OCI-LY7 (cell line): ENCODE data around the gene QRFP. TPM values are rescaled to one million over a fixed set of nuclear protein-coding genes. Genes with fewer than 3 reads are reported as not detected.

Experiments used
- BruUV-seq: library from RNA; stranded (reverse); fragments of 400-500 nt; replicated peaks from 2 replicates; lab custom pipeline; 2021; lab: Mats Ljungman, UMichigan
- CTCF ChIA-PET: fragments of 300-600 bp; sonication (Branson Sonifier 250); formaldehyde crosslinking; loops from one replicate; lab custom pipeline; 2022; ENCODE audit warnings: antibody characterized with exemption; ENCODE audit not compliant: unreplicated experiment; lab: Charles Lee
- POLR2A ChIA-PET: fragments of 300-600 bp; sonication (Branson Sonifier 250); formaldehyde crosslinking; loops from one replicate; lab custom pipeline; 2022; ENCODE audit warnings: antibody characterized with exemption; lab: Charles Lee
- DNase-seq: peaks from one replicate; pipeline ENCODE4 v3.0.0-alpha.2; 2015; ENCODE audit warnings: low spot score
- H2AFZ ChIP-seq: fragments of 200-600 bp; sonication (generic), shearing (Covaris generic); 2 replicates; pipeline ENCODE4 v1.6.1; 2014; ENCODE audit warnings: mild to moderate bottlenecking, antibody characterized with exemption, low read length, moderate library complexity
- H3K27ac ChIP-seq: fragments of 200-600 bp; sonication (generic); 2 replicates; pipeline ENCODE4 v1.5.1; 2014; ENCODE audit warnings: mixed run types, low read depth, mild to moderate bottlenecking, moderate library complexity, low read length, inconsistent platforms; ENCODE audit not compliant: poor library complexity, severe bottlenecking
- H3K36me3 ChIP-seq: fragments of 200-600 bp; sonication (generic); 2 replicates; pipeline ENCODE4 v1.6.1; 2014; ENCODE audit warnings: mild to moderate bottlenecking, antibody characterized with exemption, low read length, moderate library complexity, mixed read lengths; ENCODE audit not compliant: insufficient read depth
- H3K4me1 ChIP-seq: fragments of 200-600 bp; sonication (generic); 2 replicates; pipeline ENCODE4 v1.5.1; 2014; ENCODE audit warnings: mild to moderate bottlenecking, low read length; ENCODE audit not compliant: insufficient read depth, poor library complexity, severe bottlenecking
- H3K4me2 ChIP-seq: fragments of 200-600 bp; sonication (generic); 2 replicates; pipeline ENCODE4 v1.6.1; 2014; ENCODE audit warnings: mild to moderate bottlenecking, low read length
- H3K4me3 ChIP-seq: fragments of 200-600 bp; sonication (generic); 2 replicates; pipeline ENCODE4 v1.5.1; 2014; ENCODE audit warnings: mild to moderate bottlenecking, low read depth, low read length; ENCODE audit not compliant: poor library complexity, severe bottlenecking
- H3K79me2 ChIP-seq: fragments of 200-600 bp; sonication (generic); 2 replicates; pipeline ENCODE4 v1.6.1; 2016; ENCODE audit warnings: low read depth, mild to moderate bottlenecking, low read length, moderate library complexity, mixed read lengths; ENCODE audit not compliant: insufficient read depth
- H3K9me2 ChIP-seq: fragments of 200-600 bp; sonication (generic); 2 replicates; pipeline ENCODE4 v1.6.1; 2016; ENCODE audit warnings: mild to moderate bottlenecking, low read length, mixed read lengths; ENCODE audit not compliant: insufficient read depth
- H3K9me3 ChIP-seq: fragments of 200-600 bp; sonication (generic); 2 replicates; pipeline ENCODE4 v1.6.1; 2014; ENCODE audit warnings: mild to moderate bottlenecking, mixed run types, low read length, mixed read lengths
- H4K20me1 ChIP-seq: fragments of 200-600 bp; sonication (generic); 2 replicates; pipeline ENCODE4 v1.6.1; 2014; ENCODE audit warnings: mild to moderate bottlenecking, antibody characterized with exemption, low read length, moderate library complexity, mixed read lengths; ENCODE audit not compliant: insufficient read depth
- EZH2phosphoT487 ChIP-seq: fragments of 200-600 bp; sonication (generic); IDR thresholded peaks from 2 replicates; pipeline ENCODE4 v1.6.1; 2018; ENCODE audit warnings: low read depth, borderline replicate concordance, mild to moderate bottlenecking, mixed run types, antibody characterized with exemption, low read length, moderate library complexity, mixed read lengths
- intact Hi-C: fragments of 100-400 bp; cut with micrococcal nuclease; formaldehyde crosslinking; loops from one replicate; pipeline ENCODE4 v1.10.0; 2022; ENCODE audit not compliant: unreplicated experiment
- total RNA-seq, 2 experiments: library from RNA; depleted of rRNA in 1 of 2; stranded (reverse); fragments of >200 nt in 1 of 2; shearing (Covaris generic) in 1 of 2; gene quantifications; 2 replicates each; pipeline ENCODE4 v1.2.3, GENCODE V29; 2014 to 2022
- TF ChIP-seq, protein P1 (sequence below): fragments of 200-600 bp; sonication (generic); conservative IDR thresholded peaks from 2 replicates; pipeline ENCODE4 v1.5.1; 2014; ENCODE audit warnings: mild to moderate bottlenecking, antibody characterized with exemption, low read length, moderate library complexity, mixed read lengths

The QRFP gene
- total RNA-seq, 2 experiments from 2014 or later = not detected

GRCh38 chr9:130934702-130935647, 38.4 kb upstream of the QRFP start:
- Histone ChIP-seq H3K4me2 (no peak overlapping the region), H3K9me2 (no peaks in the 10 kb centered on the region), H3K36me3 (no peaks in the 10 kb centered on the region), H3K79me2 (no peaks in the 10 kb centered on the region), H3K9me3 (no peaks in the 10 kb centered on the region), H3K27ac (no peak overlapping the region), H4K20me1 (no peaks in the 10 kb centered on the region), H3K4me1 (peaks cover 4% of the 10 kb centered on the region), H2AFZ (no peak overlapping the region), H3K4me3 (no peak overlapping the region)
- intact Hi-C loops = no loop called here
- DNase-seq = no peak
- ChIA-PET CTCF (no interaction called here), POLR2A (no interaction called here)
- BruUV-seq = no TSS peak
- TF ChIP-seq, protein P1, sequence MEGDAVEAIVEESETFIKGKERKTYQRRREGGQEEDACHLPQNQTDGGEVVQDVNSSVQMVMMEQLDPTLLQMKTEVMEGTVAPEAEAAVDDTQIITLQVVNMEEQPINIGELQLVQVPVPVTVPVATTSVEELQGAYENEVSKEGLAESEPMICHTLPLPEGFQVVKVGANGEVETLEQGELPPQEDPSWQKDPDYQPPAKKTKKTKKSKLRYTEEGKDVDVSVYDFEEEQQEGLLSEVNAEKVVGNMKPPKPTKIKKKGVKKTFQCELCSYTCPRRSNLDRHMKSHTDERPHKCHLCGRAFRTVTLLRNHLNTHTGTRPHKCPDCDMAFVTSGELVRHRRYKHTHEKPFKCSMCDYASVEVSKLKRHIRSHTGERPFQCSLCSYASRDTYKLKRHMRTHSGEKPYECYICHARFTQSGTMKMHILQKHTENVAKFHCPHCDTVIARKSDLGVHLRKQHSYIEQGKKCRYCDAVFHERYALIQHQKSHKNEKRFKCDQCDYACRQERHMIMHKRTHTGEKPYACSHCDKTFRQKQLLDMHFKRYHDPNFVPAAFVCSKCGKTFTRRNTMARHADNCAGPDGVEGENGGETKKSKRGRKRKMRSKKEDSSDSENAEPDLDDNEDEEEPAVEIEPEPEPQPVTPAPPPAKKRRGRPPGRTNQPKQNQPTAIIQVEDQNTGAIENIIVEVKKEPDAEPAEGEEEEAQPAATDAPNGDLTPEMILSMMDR = no peak
- TF ChIP-seq EZH2phosphoT487 = no peak

GRCh38 chr9:130934246-130934645, 37.6 kb upstream of the QRFP start:
- Histone ChIP-seq H3K27ac (no peak overlapping the region), H3K9me3 (no peaks in the 10 kb centered on the region), H4K20me1 (no peaks in the 10 kb centered on the region), H3K4me1 (peaks cover 4% of the 10 kb centered on the region), H2AFZ (no peak overlapping the region), H3K9me2 (no peaks in the 10 kb centered on the region), H3K36me3 (no peaks in the 10 kb centered on the region), H3K79me2 (no peaks in the 10 kb centered on the region), H3K4me2 (no peak overlapping the region), H3K4me3 (no peak overlapping the region)
- CTCF ChIA-PET = no interaction called here
- BruUV-seq = no TSS peak
- no peak for DNase-seq
- intact Hi-C loops = no loop called here
- TF ChIP-seq, protein P1 = no peak
- no peak for TF ChIP-seq EZH2phosphoT487
- POLR2A ChIA-PET = no interaction called here
